GM18867 (cell line): Measurements from ENCODE around the gene DDX24.

Experiments used
- ATAC-seq: cut with Tn5 transposase; IDR thresholded peaks from one replicate; pipeline ENCODE4 v1.9.1; 2021; ENCODE audit warnings: mild to moderate bottlenecking, moderate library complexity; ENCODE audit not compliant: unreplicated experiment

Gene DDX24

GRCh38 chr14:94080621-94081385 is at the start of gene DDX24, which contains the start of gene IFI27L1:
Gene DDX24 (minus strand): TSS chr14:94081202. CDS start chr14:94079742, 1,460 bp downstream.
Gene IFI27L1 (plus strand): TSS chr14:94081310. CDS start chr14:94096938, 15,628 bp downstream.
- peak; percentile 98 for ATAC-seq

- ATAC-seq: peak; percentile 31
These were observed 48.9 kb upstream of the DDX24 start for GRCh38 chr14:94129758-94130414.

- ATAC-seq: peak; percentile 93
These were observed 48.2 kb upstream of the DDX24 start, which contains the start of gene IFI27L2 for GRCh38 chr14:94129111-94129757. Gene IFI27L2 (minus strand): TSS chr14:94129604. CDS start chr14:94129564, 40 bp downstream.

GRCh38 chr14:94128216-94128839 is 47.3 kb upstream of the DDX24 start:
- no peak for ATAC-seq

GRCh38 chr14:94127330-94127729 is 46.3 kb upstream of the DDX24 start:
- ATAC-seq: no peak

GRCh38 chr14:94126800-94127199 is 45.8 kb upstream of the DDX24 start:
- ATAC-seq: no peak

- no peak for ATAC-seq
These were observed 45.3 kb upstream of the DDX24 start for GRCh38 chr14:94126419-94126677.

- ATAC-seq: no peak
These were observed 44.8 kb upstream of the DDX24 start for GRCh38 chr14:94125659-94126418.

GRCh38 chr14:94124582-94125377 is 43.8 kb upstream of the DDX24 start:
- no peak for ATAC-seq

- no peak for ATAC-seq
These were observed 42.9 kb upstream of the DDX24 start for GRCh38 chr14:94123868-94124267.

- ATAC-seq: no peak
These were observed 42.3 kb upstream of the DDX24 start for GRCh38 chr14:94123296-94123695.

- ATAC-seq: no peak
These were observed 41.4 kb upstream of the DDX24 start for GRCh38 chr14:94122438-94122837.

GRCh38 chr14:94121485-94121884 is 40.5 kb upstream of the DDX24 start:
- no peak for ATAC-seq

GRCh38 chr14:94120667-94121340 is 39.8 kb upstream of the DDX24 start:
- no peak for ATAC-seq

- no peak for ATAC-seq
These were observed 38.1 kb upstream of the DDX24 start for GRCh38 chr14:94119071-94119470.

GRCh38 chr14:94117856-94118255 is 36.9 kb upstream of the DDX24 start:
- ATAC-seq: no peak

- ATAC-seq: no peak
These were observed 35.7 kb upstream of the DDX24 start for GRCh38 chr14:94116701-94117100.

- ATAC-seq: no peak
These were observed 34.6 kb upstream of the DDX24 start for GRCh38 chr14:94115631-94116030.

- no peak for ATAC-seq
These were observed 34.1 kb upstream of the DDX24 start for GRCh38 chr14:94115058-94115591.
